GM12878 (cell line): ENCODE data around the gene PAX5. TPM values are rescaled to one million over a fixed set of nuclear protein-coding genes. Genes with fewer than 3 reads are reported as not detected.

Experiments
- ATAC-seq: fragments of 200-7000 bp; cut with Tn5 transposase; 3 replicates; pipeline ENCODE4 v1.9.1; 2020; ENCODE audit warnings: mild to moderate bottlenecking, moderate library complexity
- BruUV-seq: library from RNA; stranded (reverse); fragments of 400-500 nt; replicated peaks from 2 replicates; lab custom pipeline; 2021; lab: Mats Ljungman, UMichigan
- CTCF ChIA-PET: fragments of 300-600 bp; sonication (Branson Sonifier 250); formaldehyde crosslinking; extraction: SDS; loops from one replicate; lab custom pipeline; 2021; ENCODE audit warnings: inconsistent platforms; lab: Yijun Ruan, JAX
- POLR2A ChIA-PET: fragments of 350-600 bp; formaldehyde crosslinking; extraction: SDS; loops from one replicate; lab custom pipeline; 2021; ENCODE audit warnings: inconsistent platforms; lab: Charles Lee
- RAD21 ChIA-PET: fragments of 300-600 bp; sonication (Branson Sonifier 250); formaldehyde crosslinking; loops from one replicate; lab custom pipeline; 2023; ENCODE audit warnings: antibody characterized with exemption; ENCODE audit not compliant: unreplicated experiment; lab: Charles Lee
- SMC1A ChIA-PET: fragments of 300-600 bp; sonication (Branson Sonifier 250); formaldehyde crosslinking; loops from one replicate; lab custom pipeline; 2023; ENCODE audit not compliant: unreplicated experiment, uncharacterized antibody; lab: Charles Lee
- DNase-seq: peaks from one replicate; pipeline ENCODE4 v3.0.0-alpha.2; 2011; ENCODE audit warnings: low read depth, low spot score
- FAIRE-seq: peaks from 3 replicates; lab custom pipeline; 2011; peaks lifted over from hg19 to GRCh38; lab: Jason Lieb, UNC
- H2AFZ ChIP-seq: 2 replicates; pipeline ENCODE4 v1.6.0; 2011; ENCODE audit warnings: low read depth, low read length, control low read depth; ENCODE audit not compliant: control insufficient read depth
- H3K27ac ChIP-seq: 2 replicates; pipeline ENCODE4 v1.5.1; 2011; ENCODE audit warnings: control low read depth; ENCODE audit not compliant: control insufficient read depth, insufficient read depth
- H3K27me3 ChIP-seq, 2 experiments: replicated peaks in 1 of 2; 2 replicates each; pipeline versions ENCODE4 v1.6.0 to v1.6.1; 2011; ENCODE audit warnings: low read length in 1 of 2; ENCODE audit not compliant: control insufficient read depth in 2 of 2, insufficient read depth in 2 of 2
- H3K36me3 ChIP-seq, 2 experiments: 2 replicates each; pipeline ENCODE4 v1.5.1; 2011; ENCODE audit warnings: low read length in 1 of 2; ENCODE audit not compliant: control insufficient read depth in 2 of 2, insufficient read depth in 2 of 2
- H3K4me1 ChIP-seq: 2 replicates; pipeline ENCODE4 v1.6.1; 2011; ENCODE audit warnings: mild to moderate bottlenecking, low read length, moderate library complexity, mixed read lengths; ENCODE audit not compliant: control insufficient read depth, insufficient read depth
- H3K4me2 ChIP-seq: 2 replicates; pipeline ENCODE4 v1.6.0; 2011; ENCODE audit warnings: control low read depth; ENCODE audit not compliant: control insufficient read depth, insufficient read depth
- H3K4me3 ChIP-seq: fragments of 200-600 bp; sonication (generic); 2 replicates; pipeline ENCODE4 v1.5.1; 2016
- H3K79me2 ChIP-seq: 2 replicates; pipeline ENCODE4 v1.6.0; 2011; ENCODE audit warnings: low read length; ENCODE audit not compliant: control insufficient read depth, insufficient read depth
- H3K9ac ChIP-seq: 2 replicates; pipeline ENCODE4 v1.8.0; 2011; ENCODE audit warnings: low read length, control low read depth, mixed read lengths; ENCODE audit not compliant: control insufficient read depth, insufficient read depth
- H3K9me3 ChIP-seq: replicated peaks from 3 replicates; pipeline ENCODE4 v1.5.1; 2011; ENCODE audit warnings: mild to moderate bottlenecking, low read length; ENCODE audit not compliant: control insufficient read depth, insufficient read depth
- H4K20me1 ChIP-seq: 2 replicates; pipeline ENCODE4 v1.6.0; 2011; ENCODE audit not compliant: control insufficient read depth, insufficient read depth
- BHLHE40 ChIP-seq, 2 experiments: fragments of 450-650 bp in 1 of 2; IDR thresholded peaks; 2 replicates each; pipeline ENCODE4 v1.6.1; 2011 to 2017; ENCODE audit warnings: low read depth in 2 of 2, borderline replicate concordance in 1 of 2, improper control_type of control experiment in 1 of 2, low read length in 1 of 2, mild to moderate bottlenecking in 1 of 2
- EP300 ChIP-seq, 2 experiments: fragments of 150-350 bp in 1 of 2; IDR thresholded peaks; 2 replicates each; pipeline ENCODE4 v1.6.1; 2011 to 2012; ENCODE audit warnings: low read depth in 2 of 2, low read length in 2 of 2, borderline replicate concordance in 1 of 2, improper control_type of control experiment in 1 of 2, inconsistent platforms in 1 of 2; ENCODE audit not compliant: control insufficient read depth in 1 of 2
- ETV6 ChIP-seq, 2 experiments: fragments of 450-650 bp in 1 of 2; IDR thresholded peaks in 1 of 2; conservative IDR thresholded peaks in 1 of 2; 2 replicates each; pipeline ENCODE4 v1.6.1; 2014; ENCODE audit warnings: antibody characterized with exemption in 1 of 2, borderline replicate concordance in 1 of 2, low read depth in 1 of 2, mild to moderate bottlenecking in 1 of 2, moderate library complexity in 1 of 2
- IRF4 ChIP-seq: IDR thresholded peaks from 2 replicates; pipeline ENCODE4 v1.6.1; 2011; ENCODE audit warnings: low read depth, low read length
- NFYB ChIP-seq: IDR thresholded peaks from 2 replicates; pipeline ENCODE4 v1.6.1; 2011; ENCODE audit warnings: low read depth, mild to moderate bottlenecking, low read length, improper control_type of control experiment, moderate library complexity; ENCODE audit not compliant: insufficient read depth
- POLR2AphosphoS5 ChIP-seq: IDR thresholded peaks from 2 replicates; pipeline ENCODE4 v1.6.1; 2011; ENCODE audit warnings: mild to moderate bottlenecking, low read length, inconsistent platforms
- RAD51 ChIP-seq: fragments of 450-650 bp; IDR thresholded peaks from 2 replicates; pipeline ENCODE4 v1.6.1; 2016; ENCODE audit warnings: moderate library complexity, mild to moderate bottlenecking, inconsistent platforms
- ZNF207 ChIP-seq: fragments of 450-650 bp; IDR thresholded peaks from 2 replicates; pipeline ENCODE4 v1.6.1; 2014; ENCODE audit warnings: antibody characterized with exemption, mild to moderate bottlenecking, borderline replicate concordance
- ZNF384 ChIP-seq: IDR thresholded peaks from 2 replicates; pipeline ENCODE4 v1.6.1; 2012; ENCODE audit warnings: low read depth, mild to moderate bottlenecking, low read length, improper control_type of control experiment, borderline replicate concordance
- WGBS: methylation state at CpG from one replicate; pipeline ENCODE4 v1.1.6; 2016; ENCODE audit warnings: low lambda C conversion rate; ENCODE audit not compliant: insufficient replicate concordance, insufficient coverage; ENCODE audit errors: missing lambda C conversion rate; 5-methylcytosine and 5-hydroxymethylcytosine counted together
- in situ Hi-C: fragments of 300-500 bp; cut with MboI; formaldehyde crosslinking; loops from 9 replicates; pipeline ENCODE4 v1.14.3; 2018; ENCODE audit warnings: mixed read lengths
- intact Hi-C: fragments of 100-400 bp; cut with micrococcal nuclease; formaldehyde crosslinking; loops from one replicate; pipeline ENCODE4 v1.14.2; 2022; ENCODE audit not compliant: unreplicated experiment
- polyA plus RNA-seq, 11 experiments: library from polyadenylated mRNA; depleted of rRNA in 4 of 11; unstranded in 6 of 11; stranded (reverse) in 5 of 11; fragments of >200 nt; fragmentation: Nextera tagmentation in 4 of 11; fragmentation: Illumina TruSeq in 1 of 11; extraction: Ambion mirVana in 4 of 11; extraction: Trizol in 1 of 11; gene quantifications; 1 replicate in 1 of 11; 2 replicates in 10 of 11; pipeline versions ENCODE4 v1.2.1 to v1.2.3, GENCODE V29; 2011 to 2016; ENCODE audit warnings: inconsistent platforms in 2 of 11, missing spikeins in 2 of 11, low read depth in 1 of 11
- total RNA-seq, 4 experiments: library from RNA; depleted of rRNA in 3 of 4; stranded (reverse); fragments of >200 nt in 3 of 4; fragmentation: Illumina TruSeq in 1 of 4; extraction: Trizol in 1 of 4; gene quantifications; 2 replicates each; pipeline versions ENCODE4 v1.2.1 to v1.2.3, GENCODE V29; 2013 to 2021
- TF ChIP-seq, protein P1 (sequence below): fragments of 450-650 bp; IDR thresholded peaks from 2 replicates; pipeline ENCODE4 v1.6.1; 2016; ENCODE audit warnings: mild to moderate bottlenecking
- TF ChIP-seq, protein P2 (sequence below): IDR thresholded peaks from 2 replicates; pipeline ENCODE4 v1.6.1; 2011; ENCODE audit warnings: mild to moderate bottlenecking, low read depth, low read length, moderate library complexity; ENCODE audit not compliant: insufficient replicate concordance

Gene PAX5
- total and polyA plus RNA-seq, 10 of the 15 experiments (the other 5 are each of a cell fraction or from before 2014, with no cell fraction given) = 2.2 to 123 (median 31.9) TPM

DNA sequence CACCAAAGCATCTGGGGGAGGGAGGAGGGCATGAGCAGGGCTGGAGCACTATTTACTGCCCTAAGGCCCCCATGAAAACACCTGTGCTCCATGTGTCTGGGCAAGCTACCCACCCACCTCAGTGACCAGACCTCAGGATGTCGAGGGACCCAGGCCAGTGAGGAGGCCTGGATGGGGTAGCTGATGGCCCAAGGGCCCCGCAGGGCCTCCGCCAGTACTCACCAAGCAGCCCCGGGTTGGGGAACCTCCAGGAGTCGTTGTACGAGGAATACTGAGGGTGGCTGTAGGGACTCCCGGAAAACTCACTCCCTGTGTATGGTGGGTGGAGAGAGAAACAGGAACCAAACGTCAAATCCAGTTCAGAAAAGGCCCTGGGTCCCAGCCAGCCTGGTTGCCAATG is 187.4 kb downstream of the PAX5 start:
- ATAC-seq = no peak
- H3K4me3 ChIP-seq = no peak overlapping the region
- H3K27me3 ChIP-seq = no peaks in the 10 kb centered on the region
- H3K4me2 ChIP-seq = no peak overlapping the region
- ChIA-PET SMC1A (no interaction called here), POLR2A (no interaction called here), RAD21 (no interaction called here), CTCF (interaction anchor here (1.2 kb wide), 1 partner anchor 14 kb away, joined by 3 read pairs; no protein-coding TSS in a partner anchor)
- peaks cover 38 to 52% of the 10 kb centered on the region in 2 experiments for H3K36me3 ChIP-seq
- intact Hi-C loops = no loop called here
- H3K79me2 ChIP-seq = no peaks in the 10 kb centered on the region
- H3K27ac ChIP-seq = no peak overlapping the region
- H3K4me1 ChIP-seq = peaks cover 11% of the 10 kb centered on the region; the same call in 1 of the 2 replicates
- H3K9me3 ChIP-seq = no peaks in the 10 kb centered on the region
- FAIRE-seq = no peak
- no peak for DNase-seq
- in situ Hi-C loops = no loop called here
- no peak overlapping the region for H2AFZ ChIP-seq
- peaks cover 4% of the 10 kb centered on the region; the same call in 1 of the 2 replicates for H4K20me1 ChIP-seq
- H3K9ac ChIP-seq = no peak overlapping the region
- 92% methylated on average over 8 of the region's 8 CpGs for WGBS
- no peak for TF ChIP-seq RAD51
- no peak for TF ChIP-seq POLR2AphosphoS5
- TF ChIP-seq IRF4 = no peak
- no peak for TF ChIP-seq ZNF384
- TF ChIP-seq ETV6 (conservative IDR thresholded peaks at IDR 0.05 in 1 of 2, IDR thresholded peaks at IDR 0.05 in 1 of 2; ENCODE audit: borderline replicate concordance in 1 of 2, low read depth in 1 of 2) = no peak
- no TSS peak for BruUV-seq

DNA sequence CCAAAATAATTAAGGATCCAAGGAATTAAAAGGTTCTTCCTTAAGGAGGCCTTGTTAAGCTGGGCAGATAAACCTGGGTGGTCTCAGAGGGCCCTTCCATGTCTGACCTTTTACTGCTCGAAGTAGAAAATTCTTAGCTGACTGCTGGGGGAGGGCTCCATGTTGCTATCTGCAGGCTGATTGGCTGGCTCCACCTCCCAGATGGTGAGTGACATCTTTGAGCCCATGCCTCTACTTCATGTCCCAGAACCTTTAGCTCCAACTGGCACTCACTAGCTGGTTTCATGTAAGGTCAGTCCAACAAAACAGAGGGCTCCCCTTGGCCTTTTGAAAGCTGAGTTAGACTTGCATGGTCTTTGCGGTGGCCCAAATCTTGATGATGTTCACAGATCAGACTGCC is 188.2 kb downstream of the PAX5 start:
- Histone ChIP-seq H3K4me2 (no peak overlapping the region), H3K9ac (no peak overlapping the region), H3K4me1 (peaks cover 11% of the 10 kb centered on the region; the same call in 1 of the 2 replicates), H2AFZ (no peak overlapping the region), H3K27ac (no peak overlapping the region), H3K9me3 (no peaks in the 10 kb centered on the region), H3K4me3 (no peak overlapping the region), H3K27me3 (no peaks in the 10 kb centered on the region), H3K36me3 (peaks cover 41 to 49% of the 10 kb centered on the region in 2 experiments), H4K20me1 (peaks cover 4% of the 10 kb centered on the region; the same call in 1 of the 2 replicates), H3K79me2 (no peaks in the 10 kb centered on the region)
- TF ChIP-seq ZNF207 (no peak), EP300 (IDR thresholded peaks at IDR 0.05; ENCODE audit: borderline replicate concordance in 1 of 2, control insufficient read depth in 1 of 2, low read depth in 2 of 2, low read length in 2 of 2) (no peak), BHLHE40 (IDR thresholded peaks at IDR 0.05; ENCODE audit: borderline replicate concordance in 1 of 2, low read depth in 2 of 2, low read length in 1 of 2) (no peak), NFYB (0 out of 2 replicates have a peak, but pooled peaks have one; percentile 32)
- TF ChIP-seq, protein P1, sequence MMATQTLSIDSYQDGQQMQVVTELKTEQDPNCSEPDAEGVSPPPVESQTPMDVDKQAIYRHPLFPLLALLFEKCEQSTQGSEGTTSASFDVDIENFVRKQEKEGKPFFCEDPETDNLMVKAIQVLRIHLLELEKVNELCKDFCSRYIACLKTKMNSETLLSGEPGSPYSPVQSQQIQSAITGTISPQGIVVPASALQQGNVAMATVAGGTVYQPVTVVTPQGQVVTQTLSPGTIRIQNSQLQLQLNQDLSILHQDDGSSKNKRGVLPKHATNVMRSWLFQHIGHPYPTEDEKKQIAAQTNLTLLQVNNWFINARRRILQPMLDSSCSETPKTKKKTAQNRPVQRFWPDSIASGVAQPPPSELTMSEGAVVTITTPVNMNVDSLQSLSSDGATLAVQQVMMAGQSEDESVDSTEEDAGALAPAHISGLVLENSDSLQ = peak; percentile 60
- TF ChIP-seq, protein P2, sequence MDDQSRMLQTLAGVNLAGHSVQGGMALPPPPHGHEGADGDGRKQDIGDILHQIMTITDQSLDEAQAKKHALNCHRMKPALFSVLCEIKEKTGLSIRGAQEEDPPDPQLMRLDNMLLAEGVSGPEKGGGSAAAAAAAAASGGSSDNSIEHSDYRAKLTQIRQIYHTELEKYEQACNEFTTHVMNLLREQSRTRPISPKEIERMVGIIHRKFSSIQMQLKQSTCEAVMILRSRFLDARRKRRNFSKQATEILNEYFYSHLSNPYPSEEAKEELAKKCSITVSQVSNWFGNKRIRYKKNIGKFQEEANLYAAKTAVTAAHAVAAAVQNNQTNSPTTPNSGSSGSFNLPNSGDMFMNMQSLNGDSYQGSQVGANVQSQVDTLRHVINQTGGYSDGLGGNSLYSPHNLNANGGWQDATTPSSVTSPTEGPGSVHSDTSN = peak; percentile 19
- ChIA-PET SMC1A (no interaction called here), RAD21 (no interaction called here), POLR2A (interaction anchor here (0.6 kb wide), 1 partner anchor 297 kb away, joined by 3 read pairs; no protein-coding TSS in a partner anchor), CTCF (interaction anchor here (1.2 kb wide), 1 partner anchor 13 kb away, joined by 3 read pairs; no protein-coding TSS in a partner anchor)
- intact Hi-C loops (no loop called here), in situ Hi-C loops (no loop called here)
- BruUV-seq = no TSS peak
- WGBS = 68% methylated on average over 2 of the region's 2 CpGs
- no peak for DNase-seq
- ATAC-seq = no peak
- no peak for FAIRE-seq
